ENCODE measurements around the gene CFAP126. TPM values are rescaled to one million over a fixed set of nuclear protein-coding genes. Genes with fewer than 3 reads are reported as not detected.
"Not testable (repeated sequence)": the region's sequence is repeated elsewhere in the genome, so short reads cannot be mapped to it uniquely, and the experiment has no call there.

Gene CFAP126
- total RNA-seq, 1 donor from 2014 or later = not detected

GRCh38 chr1:161389691-161390558 is 22.2 kb upstream of the CFAP126 start:
- TF ChIP-seq, protein P1, sequence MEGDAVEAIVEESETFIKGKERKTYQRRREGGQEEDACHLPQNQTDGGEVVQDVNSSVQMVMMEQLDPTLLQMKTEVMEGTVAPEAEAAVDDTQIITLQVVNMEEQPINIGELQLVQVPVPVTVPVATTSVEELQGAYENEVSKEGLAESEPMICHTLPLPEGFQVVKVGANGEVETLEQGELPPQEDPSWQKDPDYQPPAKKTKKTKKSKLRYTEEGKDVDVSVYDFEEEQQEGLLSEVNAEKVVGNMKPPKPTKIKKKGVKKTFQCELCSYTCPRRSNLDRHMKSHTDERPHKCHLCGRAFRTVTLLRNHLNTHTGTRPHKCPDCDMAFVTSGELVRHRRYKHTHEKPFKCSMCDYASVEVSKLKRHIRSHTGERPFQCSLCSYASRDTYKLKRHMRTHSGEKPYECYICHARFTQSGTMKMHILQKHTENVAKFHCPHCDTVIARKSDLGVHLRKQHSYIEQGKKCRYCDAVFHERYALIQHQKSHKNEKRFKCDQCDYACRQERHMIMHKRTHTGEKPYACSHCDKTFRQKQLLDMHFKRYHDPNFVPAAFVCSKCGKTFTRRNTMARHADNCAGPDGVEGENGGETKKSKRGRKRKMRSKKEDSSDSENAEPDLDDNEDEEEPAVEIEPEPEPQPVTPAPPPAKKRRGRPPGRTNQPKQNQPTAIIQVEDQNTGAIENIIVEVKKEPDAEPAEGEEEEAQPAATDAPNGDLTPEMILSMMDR (conservative IDR thresholded peaks at IDR 0.05; ENCODE audit: low read depth, low read length) = no peak
- peak; percentile 74 for DNase-seq (ENCODE audit: low read depth)
- H3K4me3 ChIP-seq (ENCODE audit: low read depth, low read length) = peak overlapping the region; percentile 66

DNA sequence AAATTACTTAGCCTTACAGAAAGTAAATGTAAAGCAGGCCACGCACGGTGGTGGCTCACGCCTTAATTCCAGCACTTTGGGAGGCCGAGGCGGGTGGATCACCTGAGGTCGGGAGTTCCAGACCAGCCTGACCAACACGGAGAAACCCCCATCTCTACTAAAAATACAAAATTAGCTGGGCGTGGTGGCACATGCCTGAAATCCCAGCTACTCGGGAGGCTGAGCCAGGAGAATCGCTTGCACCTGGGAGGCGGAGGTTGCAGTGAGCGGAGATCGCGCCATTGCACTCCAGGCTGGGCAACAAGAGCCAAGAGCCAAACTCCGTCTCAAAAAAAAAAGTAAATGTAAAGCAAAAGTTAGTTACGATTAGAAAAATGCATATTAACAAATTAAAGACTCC is 21.5 kb upstream of the CFAP126 start:
- H3K4me3 ChIP-seq (ENCODE audit: low read depth, low read length) = peak overlapping the region; percentile 55
- not testable (repeated sequence) for DNase-seq (ENCODE audit: low read depth)

GRCh38 chr1:161388639-161389038 is 21.0 kb upstream of the CFAP126 start:
- DNase-seq (ENCODE audit: low read depth) = no peak
- H3K4me3 ChIP-seq (ENCODE audit: low read depth, low read length) = no peak overlapping the region
- TF ChIP-seq, protein P1 (conservative IDR thresholded peaks at IDR 0.05; ENCODE audit: low read depth, low read length) = no peak

DNA sequence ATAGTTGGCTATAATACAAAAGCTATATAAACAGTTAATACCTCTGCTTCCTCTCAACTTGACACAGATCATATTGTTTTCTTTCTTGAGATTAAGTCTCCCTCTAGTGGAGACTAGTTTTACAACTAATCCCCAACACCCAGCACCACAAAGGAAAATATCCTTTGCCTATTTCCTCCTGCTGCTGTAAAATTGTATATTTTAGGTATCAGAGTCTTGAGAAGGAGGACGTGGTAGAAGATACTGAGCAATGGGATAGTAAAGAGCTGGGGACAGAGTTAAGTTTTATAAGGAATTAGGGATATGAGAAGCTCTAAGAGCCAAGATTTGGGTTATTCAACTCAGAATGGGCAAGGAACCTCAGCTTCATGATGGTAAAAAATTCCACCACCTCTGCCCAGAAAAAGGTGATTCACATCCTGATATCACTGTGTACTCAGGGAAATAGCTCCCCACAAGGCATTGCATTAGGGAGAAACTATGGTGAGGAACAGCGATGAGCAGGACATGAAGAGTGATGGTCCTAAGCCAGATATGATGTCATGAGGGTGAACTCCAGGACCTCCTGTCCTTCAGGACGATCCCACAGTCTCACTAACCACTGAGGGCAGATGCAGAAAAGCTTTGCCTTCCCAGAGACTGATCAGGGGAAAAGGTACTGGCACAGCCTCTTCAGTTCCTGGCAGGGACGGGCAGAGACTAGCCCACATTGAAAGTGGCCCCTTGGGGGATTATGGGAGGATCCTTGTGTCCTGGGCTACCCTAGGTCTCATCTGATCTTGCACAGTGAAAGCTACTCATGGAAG is 14.7 kb upstream of the CFAP126 start:
- TF ChIP-seq, protein P1 (conservative IDR thresholded peaks at IDR 0.05; ENCODE audit: low read depth, low read length) = peak; percentile 67
- H3K4me3 ChIP-seq (ENCODE audit: low read depth, low read length) = no peak overlapping the region

GRCh38 chr1:161381707-161382106 is 14.0 kb upstream of the CFAP126 start:
- TF ChIP-seq, protein P1 (conservative IDR thresholded peaks at IDR 0.05; ENCODE audit: low read depth, low read length) = no peak
- H3K4me3 ChIP-seq (ENCODE audit: low read depth, low read length) = no peak overlapping the region

More for the DNA sequence above, 14.7 kb upstream of the CFAP126 start:
- DNase-seq (ENCODE audit: low read depth) = peak; percentile 37

GRCh38 chr1:161379071-161379470 is 11.4 kb upstream of the CFAP126 start:
- H3K4me3 ChIP-seq (ENCODE audit: low read depth, low read length) = no peak overlapping the region
- TF ChIP-seq, protein P1 (conservative IDR thresholded peaks at IDR 0.05; ENCODE audit: low read depth, low read length) = no peak

More at GRCh38 chr1:161381707-161382106, 14.0 kb upstream of the CFAP126 start:
- DNase-seq (ENCODE audit: low read depth) = no peak

GRCh38 chr1:161378014-161378413 is 10.3 kb upstream of the CFAP126 start:
- TF ChIP-seq, protein P1 (conservative IDR thresholded peaks at IDR 0.05; ENCODE audit: low read depth, low read length) = no peak
- no peak for DNase-seq (ENCODE audit: low read depth)
- H3K4me3 ChIP-seq (ENCODE audit: low read depth, low read length) = no peak overlapping the region

More at GRCh38 chr1:161379071-161379470, 11.4 kb upstream of the CFAP126 start:
- no peak for DNase-seq (ENCODE audit: low read depth)

All from epithelial cell of proximal tubule (primary cell).